GM13977 (cell line): ENCODE measurements around the gene TRIO.

Experiments used
- DNase-seq: peaks from one replicate; pipeline ENCODE4 v3.0.0; 2012; ENCODE audit warnings: low spot score
- in situ Hi-C: fragments of 300-500 bp; cut with MboI; formaldehyde crosslinking; loops from one replicate; pipeline ENCODE4 v1.12.0; 2022; ENCODE audit warnings: low sequenced_read_pairs, low pct_unique_long_range_greater_than_20kb, mixed read lengths, inconsistent platforms; ENCODE audit not compliant: unreplicated experiment
- TF ChIP-seq, protein P1 (sequence below): IDR thresholded peaks from 2 replicates; pipeline ENCODE4 v1.5.1; 2012; ENCODE audit warnings: mild to moderate bottlenecking, control low read depth; ENCODE audit not compliant: insufficient read depth; ENCODE audit errors: extremely low read depth, missing control alignments

The TRIO gene

DNA sequence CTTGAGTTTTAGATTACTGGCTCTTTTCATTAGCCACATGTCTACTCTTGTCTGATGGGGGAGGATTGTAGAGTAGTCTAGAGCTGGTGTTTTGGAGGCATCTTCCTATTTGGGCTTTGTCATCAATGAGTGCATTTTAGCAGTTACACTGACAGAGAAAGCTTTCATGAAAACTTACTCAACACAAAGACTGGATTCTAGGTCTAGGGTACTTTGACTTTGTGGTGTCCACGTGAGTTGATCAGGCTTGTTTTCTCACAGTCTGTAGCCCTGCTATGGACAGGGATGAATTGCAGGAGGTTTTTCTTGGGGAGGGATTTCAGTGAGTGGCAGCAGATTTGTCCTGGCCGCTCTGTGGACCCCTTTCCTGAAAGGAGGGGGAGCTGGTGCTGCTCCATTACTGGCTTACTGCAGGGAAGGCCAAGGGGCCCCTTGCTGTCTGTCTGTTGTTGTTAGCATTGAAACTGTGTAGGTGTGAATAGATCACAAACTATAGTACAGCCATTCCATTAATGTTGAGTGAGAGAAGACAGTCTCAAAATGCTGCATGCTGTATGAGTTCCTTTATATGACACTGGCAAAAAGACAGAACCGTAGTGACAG lies 6.6 kb downstream of the TRIO start:
- TF ChIP-seq, protein P1, sequence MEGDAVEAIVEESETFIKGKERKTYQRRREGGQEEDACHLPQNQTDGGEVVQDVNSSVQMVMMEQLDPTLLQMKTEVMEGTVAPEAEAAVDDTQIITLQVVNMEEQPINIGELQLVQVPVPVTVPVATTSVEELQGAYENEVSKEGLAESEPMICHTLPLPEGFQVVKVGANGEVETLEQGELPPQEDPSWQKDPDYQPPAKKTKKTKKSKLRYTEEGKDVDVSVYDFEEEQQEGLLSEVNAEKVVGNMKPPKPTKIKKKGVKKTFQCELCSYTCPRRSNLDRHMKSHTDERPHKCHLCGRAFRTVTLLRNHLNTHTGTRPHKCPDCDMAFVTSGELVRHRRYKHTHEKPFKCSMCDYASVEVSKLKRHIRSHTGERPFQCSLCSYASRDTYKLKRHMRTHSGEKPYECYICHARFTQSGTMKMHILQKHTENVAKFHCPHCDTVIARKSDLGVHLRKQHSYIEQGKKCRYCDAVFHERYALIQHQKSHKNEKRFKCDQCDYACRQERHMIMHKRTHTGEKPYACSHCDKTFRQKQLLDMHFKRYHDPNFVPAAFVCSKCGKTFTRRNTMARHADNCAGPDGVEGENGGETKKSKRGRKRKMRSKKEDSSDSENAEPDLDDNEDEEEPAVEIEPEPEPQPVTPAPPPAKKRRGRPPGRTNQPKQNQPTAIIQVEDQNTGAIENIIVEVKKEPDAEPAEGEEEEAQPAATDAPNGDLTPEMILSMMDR = no peak
- DNase-seq = no peak
- in situ Hi-C loops = loop anchor here (10.0 kb wide), 1 partner anchor 55 kb away; no protein-coding TSS in a partner anchor

DNA sequence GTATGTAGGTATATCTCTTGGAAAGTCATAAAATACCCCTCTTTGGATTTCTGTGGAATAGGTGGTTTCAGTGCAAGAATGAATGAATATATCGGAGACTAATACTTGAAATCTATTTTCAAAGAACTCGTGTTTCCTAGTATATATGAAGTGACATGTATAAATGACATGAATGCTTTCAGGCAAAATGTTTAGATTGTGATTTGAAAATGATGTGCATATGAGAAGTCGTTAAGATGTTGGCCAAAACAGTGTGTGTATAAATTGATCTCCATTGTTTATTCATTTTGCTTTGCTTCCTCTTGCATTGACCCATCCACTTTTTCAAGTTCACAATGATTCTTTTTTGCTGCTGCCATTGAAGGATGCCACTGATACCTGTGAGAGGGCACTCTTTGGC lies 8.3 kb downstream of the TRIO start:
- DNase-seq = no peak
- TF ChIP-seq, protein P1 = no peak
- in situ Hi-C loops = loop anchor here (10.0 kb wide), 1 partner anchor 53 kb away; no protein-coding TSS in a partner anchor

DNA sequence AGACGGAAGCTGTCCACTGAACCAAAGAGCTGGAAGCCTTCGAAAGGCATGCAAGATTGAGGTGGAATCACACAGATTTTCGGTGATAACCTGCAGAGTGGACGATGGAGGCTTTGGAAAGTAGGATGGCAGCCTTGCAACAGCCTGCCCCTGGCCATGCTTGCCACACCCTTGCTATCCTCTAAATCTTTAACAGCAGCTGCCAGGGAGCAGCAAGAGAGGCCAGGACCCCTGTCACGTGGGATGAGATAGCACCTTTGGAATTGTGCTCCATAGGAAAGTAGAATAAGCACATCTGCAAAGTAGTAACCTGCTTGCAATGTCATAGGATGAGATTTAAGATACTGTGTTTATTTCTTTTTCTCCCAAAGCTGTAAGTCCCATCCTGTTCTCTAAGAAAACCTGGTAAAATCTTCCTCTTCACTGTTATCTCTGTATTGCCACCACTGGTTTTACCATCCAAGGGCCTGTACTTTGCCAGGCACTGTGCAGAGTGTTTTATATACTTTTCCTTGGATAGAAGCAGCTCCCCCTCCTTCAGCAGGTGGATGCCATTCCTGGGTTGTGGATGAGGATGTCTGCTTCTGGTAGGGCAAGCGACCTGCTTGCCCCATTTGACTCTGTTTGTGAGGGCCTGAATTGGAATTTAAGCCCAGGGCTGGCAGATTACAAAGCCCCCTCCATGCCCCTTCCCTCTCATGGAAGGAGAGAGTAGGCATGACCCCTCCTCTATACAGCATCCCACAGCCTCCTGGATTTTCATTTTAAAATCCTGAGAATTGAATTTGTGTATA lies 10.1 kb downstream of the TRIO start:
- in situ Hi-C loops = loop anchor here (10.0 kb wide), 1 partner anchor 52 kb away; no protein-coding TSS in a partner anchor
- TF ChIP-seq, protein P1 = no peak
- DNase-seq = no peak

DNA sequence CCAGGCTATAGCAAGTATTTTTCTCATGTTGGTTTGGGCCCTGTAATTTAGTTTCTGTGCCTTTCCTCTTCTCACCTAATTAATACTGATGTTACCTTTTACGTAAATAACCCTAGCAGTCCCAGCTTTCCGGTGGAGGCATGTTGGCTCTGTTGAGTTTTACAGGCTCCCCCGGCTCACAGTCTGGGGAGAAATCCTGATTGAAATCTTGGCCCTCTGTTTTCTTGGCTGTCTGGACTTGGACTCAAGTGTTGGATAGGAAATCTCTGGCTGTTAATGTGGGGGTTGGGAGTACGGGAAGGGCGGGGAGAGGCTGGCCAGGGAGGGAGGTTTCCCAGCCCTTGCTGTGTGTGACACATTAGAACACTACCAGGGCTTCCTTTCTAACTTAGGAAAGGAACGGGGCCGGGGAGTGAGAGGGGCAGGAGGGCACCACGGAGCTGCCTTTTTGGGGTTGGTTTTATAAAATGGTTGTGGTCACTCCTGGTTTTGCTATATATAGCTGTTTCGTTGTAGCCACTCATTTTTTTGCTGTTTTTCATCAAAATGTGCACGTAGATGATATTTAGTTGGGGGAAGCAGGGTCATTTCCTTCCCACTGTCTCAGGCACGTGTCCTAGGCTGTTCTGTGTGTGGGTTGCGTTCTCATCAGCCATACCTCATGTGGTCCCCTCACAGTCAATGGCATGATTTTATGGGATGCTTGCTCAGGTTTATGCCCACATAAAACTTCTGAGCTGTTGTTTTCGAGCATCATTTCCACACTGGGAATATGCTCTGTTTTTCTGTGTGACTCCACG lies 11.0 kb downstream of the TRIO start:
- DNase-seq = no peak
- in situ Hi-C loops = loop anchor here (10.0 kb wide), 1 partner anchor 51 kb away; no protein-coding TSS in a partner anchor
- TF ChIP-seq, protein P1 = no peak

DNA sequence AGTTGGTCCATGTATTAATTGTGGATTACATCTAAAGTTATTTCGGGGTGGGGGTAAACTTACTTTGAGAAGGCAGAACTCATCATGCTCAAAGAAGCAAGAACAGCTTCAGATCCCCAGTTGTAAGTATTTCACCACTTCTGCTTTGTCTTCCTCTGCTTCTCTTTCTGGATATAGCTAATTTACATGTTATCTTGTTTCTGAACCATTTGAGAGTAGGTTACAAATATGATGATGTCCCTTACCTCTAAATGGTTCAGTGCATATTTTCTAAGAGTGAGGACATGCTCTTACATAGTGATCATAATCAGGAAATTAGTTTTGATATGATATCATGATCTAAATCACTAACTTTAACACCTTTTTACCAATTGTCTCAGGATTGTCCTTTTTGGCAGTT lies 11.9 kb downstream of the TRIO start:
- peak; percentile 47 for DNase-seq
- TF ChIP-seq, protein P1 = no peak
- in situ Hi-C loops = loop anchor here (10.0 kb wide), 1 partner anchor 50 kb away; no protein-coding TSS in a partner anchor

DNA sequence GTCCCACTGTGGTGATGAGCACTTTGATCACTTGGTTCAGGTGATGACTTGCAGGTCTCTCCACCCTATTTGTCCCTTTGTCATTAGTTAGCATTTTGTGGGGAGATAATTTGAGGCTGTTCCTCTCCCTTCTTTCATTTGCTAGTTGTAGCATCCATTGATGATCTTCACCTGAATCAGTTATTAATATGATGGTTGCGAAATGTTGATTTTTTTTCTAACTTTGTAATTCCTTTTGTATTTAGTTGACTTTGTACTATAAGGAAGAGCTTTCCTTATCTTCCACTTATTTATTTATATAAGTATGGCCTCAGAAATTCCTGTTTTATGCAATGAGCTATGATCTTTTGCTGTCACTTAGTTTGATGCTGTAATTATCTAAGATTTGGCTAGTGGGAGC lies 12.6 kb downstream of the TRIO start:
- in situ Hi-C loops = loop anchor here (10.0 kb wide), 1 partner anchor 49 kb away; no protein-coding TSS in a partner anchor
- no peak for DNase-seq
- TF ChIP-seq, protein P1 = no peak
